GM19455 (cell line): ENCODE data around the gene PCDHAC2.

Experiments
- ATAC-seq: cut with Tn5 transposase; IDR thresholded peaks from one replicate; pipeline ENCODE4 v1.9.1; 2021; ENCODE audit not compliant: unreplicated experiment

Gene PCDHAC2

GRCh38 chr5:140966293-140967225, at the start of gene PCDHAC2:
TSS of gene PCDHAC2 (plus strand) at chr5:140966476. CDS start at chr5:140966767, 291 bp downstream.
- no peak for ATAC-seq

GRCh38 chr5:140923601-140924000, 42.7 kb upstream of the PCDHAC2 start:
- no peak for ATAC-seq

DNA sequence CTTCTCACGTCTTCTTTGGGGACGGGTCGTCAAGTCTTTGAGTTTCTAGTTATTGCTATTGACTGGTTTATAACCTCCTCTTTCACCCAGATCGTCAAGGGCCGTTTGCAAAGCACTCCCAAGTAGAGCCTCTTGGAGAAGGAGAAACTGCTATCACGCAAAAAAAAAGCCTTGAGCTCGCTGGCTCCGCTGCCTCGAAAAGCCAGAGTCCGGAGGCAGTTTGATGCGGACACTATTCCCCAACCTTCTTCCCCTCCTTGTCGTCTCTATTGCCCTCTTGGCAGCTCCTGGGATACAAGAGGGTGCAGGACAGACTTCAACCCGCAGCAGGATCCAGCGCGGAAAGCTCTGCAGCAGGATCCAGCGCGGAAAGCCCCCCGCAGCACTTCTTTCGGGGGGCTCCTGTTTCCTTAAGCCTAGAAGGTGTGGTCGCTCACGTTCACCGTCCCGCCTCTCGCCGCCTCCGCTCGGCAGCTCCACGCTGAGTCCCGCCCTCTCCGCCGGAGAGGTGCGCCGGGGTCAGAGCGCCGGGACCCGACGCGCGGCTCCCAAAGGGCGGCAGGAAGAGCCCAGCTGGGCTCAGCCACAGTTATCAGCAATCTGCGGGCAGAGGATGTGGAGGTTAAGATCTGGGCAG, 40.4 kb upstream of the PCDHAC2 start, which contains the start of gene PCDHAC1:
PCDHAC1 (plus strand) TSS at position 494 of the 637 bp plus-strand sequence. CDS start 594 bp downstream, outside the sequence.
- no peak for ATAC-seq

DNA sequence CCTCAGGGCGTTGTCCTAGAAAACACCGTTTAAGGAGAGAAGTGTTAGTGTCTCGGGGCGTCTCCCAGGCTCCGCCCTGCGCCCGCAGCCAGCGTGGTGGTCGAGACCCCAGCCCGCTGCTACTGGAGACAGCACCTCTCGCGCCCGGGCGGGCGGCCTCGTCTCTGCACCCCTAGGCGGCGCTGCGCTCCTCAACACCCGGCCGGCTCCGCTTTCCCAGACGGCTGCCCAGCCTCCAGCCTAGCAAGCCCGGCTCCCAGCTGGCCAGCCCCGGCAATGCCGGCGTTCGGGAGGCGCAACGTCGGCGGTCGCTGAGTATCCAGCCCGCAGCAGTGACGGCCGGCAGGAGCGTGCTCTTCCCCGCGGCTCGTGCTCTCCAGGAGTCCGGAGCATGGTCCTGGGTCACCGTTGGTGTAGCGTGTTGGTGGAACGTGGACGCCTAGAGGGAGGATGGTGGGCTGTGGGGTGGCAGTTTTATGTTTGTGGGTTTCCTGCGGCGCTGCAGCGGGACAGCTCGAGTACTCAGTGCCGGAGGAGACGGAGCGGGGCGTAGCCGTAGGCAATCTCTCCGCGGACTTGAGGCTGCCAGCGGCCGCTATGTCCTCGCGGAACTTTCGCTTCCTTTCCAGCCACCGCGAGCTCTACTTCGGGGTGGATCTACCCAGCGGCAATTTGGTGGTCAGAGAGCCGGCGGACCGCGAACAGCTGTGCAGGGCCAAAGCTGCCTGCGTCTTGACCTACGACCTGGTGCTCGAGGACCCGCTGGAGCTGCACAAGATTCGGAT, 39.6 kb upstream of the PCDHAC2 start:
- ATAC-seq, result no peak

GRCh38 chr5:140927228-140927573, 39.1 kb upstream of the PCDHAC2 start:
- ATAC-seq, result no peak

DNA sequence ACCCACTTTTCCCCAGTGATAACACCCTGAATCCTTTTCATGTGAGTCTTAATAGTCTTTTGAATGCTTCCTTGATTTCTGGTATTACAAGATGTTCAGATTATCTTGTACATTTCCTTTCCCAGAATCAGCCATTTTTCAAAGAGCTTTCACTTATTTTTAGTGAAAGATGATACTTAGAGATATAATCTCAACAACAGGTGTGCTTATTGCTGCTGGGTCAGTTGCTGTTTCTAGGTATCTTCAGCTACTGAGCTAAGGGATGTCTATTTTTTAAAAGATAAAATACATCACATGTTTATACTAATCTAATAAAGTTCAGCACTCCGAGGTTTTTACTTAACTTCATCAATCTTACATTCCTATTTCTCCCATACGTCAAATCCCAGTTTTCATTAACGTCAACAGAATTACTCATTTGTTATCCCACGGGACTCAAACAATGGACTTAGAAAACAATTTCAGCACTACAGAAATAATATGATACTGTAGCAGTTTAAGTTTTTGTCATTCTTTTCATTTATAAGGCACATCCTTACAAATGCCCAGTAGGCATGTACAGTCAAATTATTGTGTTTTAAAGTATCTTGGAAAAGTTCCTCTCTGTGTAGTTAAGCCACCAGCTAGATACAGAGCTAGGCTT, 31.2 kb upstream of the PCDHAC2 start:
- ATAC-seq, result no peak

GRCh38 chr5:140946578-140946977, 19.7 kb upstream of the PCDHAC2 start:
- no peak for ATAC-seq

DNA sequence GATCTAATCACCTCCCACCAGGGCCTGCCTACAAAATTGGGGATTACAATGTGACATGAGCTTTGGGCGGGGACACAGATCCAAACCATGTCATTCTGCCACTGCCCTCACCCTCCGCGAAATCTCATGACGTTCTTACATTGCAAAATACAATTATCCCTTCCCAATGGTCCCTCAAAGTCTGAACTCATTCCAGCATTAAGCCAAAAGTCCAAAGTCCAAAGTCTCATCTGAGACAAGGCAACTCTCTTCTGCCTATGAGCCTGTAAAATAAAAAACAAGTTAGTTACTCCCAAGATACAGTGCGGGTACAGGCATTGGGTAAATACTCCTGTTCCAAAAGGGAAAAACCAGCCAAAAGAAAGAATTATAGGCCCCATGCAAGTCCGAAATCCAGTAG, 14.6 kb upstream of the PCDHAC2 start:
- no peak for ATAC-seq

- no peak for ATAC-seq
Observed at GRCh38 chr5:140953234-140953633, 13.0 kb upstream of the PCDHAC2 start.

- no peak for ATAC-seq
Observed at GRCh38 chr5:140962190-140962589, 4.1 kb upstream of the PCDHAC2 start.

DNA sequence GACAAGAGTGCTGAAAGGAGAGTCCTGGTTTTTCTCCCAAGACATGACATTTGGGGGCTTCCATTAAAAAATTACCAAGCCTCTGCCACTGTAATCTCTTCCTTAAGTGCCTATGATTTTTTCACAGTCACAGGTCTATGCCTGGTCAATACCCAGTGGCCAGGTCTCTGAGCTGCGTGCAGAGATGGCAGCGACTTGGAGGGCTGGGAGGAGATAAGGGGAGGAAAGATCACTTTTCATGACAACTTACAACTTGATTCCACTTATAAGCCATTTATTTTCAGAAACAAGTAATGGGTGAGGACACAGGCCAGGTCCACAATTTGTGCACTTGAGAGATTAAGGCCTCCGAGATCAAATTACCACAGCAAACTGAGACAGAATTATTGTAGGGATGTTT, 1.9 kb upstream of the PCDHAC2 start:
- no peak for ATAC-seq

DNA sequence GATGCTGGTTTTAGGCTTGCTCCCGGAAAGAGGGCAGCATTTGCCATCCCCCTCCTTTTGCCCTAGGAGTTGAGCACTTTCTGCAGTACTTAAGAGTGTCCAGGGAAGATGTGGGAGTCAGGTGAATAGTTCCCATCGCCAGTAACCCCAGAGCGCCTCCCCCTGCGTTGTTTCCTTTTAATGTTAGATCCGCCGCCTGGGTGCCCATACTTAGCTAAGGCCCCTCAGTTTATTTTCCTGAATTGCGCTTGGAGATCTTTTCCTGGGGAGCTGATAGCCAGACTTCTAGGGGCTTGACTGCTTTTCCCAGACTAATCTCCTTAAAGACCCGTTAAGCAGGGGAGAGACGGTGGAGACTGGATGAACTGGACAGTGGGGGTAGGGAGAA, 377 bp upstream of the PCDHAC2 start:
- ATAC-seq, result no peak

- ATAC-seq, result no peak
Observed at GRCh38 chr5:140967226-140967893, 1.1 kb downstream of the PCDHAC2 start.

GRCh38 chr5:140969880-140970279, 3.6 kb downstream of the PCDHAC2 start:
- no peak for ATAC-seq

DNA sequence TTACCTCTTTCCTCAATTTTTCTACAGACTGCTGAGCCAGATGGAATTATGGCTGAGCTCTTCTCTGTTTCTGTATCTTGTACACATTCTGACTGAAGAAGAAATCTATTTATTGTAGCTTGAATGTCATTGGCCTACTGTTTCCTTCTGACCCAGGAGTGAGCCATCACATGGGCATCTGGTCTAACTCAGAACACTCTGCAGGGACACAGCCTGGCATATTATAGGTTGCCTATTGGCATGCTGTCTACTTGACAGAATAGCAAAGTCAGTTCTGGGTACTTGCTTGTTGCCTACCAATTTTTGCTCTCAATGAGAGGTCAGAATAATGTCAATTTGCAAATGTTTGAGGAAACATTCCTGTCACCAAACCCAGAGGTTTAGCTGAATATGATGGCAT, 7.3 kb downstream of the PCDHAC2 start:
- ATAC-seq, result no peak

DNA sequence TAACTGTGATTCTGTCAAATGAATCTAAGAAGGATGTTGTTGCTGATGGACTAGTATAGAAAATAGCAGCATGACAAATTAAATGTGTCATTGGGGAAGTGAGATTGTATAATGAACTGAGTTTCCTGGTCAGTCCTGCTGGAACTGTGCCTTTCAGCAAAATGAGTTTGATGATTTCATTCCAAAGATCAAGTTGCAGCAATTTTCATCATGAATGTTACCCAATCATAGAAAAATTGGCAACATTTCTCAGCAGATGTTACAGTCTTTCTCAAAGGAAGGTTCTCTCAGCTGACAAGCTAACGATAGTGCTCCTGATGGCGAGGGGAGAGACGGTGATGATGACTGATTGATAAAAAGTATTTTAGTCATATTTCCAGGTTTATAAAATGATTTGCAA, 10.7 kb downstream of the PCDHAC2 start:
- ATAC-seq, result no peak

GRCh38 chr5:140978260-140978659, 12.0 kb downstream of the PCDHAC2 start:
- no peak for ATAC-seq

GRCh38 chr5:140978983-140979382, 12.7 kb downstream of the PCDHAC2 start:
- no peak for ATAC-seq

GRCh38 chr5:140982083-140982716, 15.9 kb downstream of the PCDHAC2 start:
- no peak for ATAC-seq

- no peak for ATAC-seq
Observed at GRCh38 chr5:140986117-140986521, 19.8 kb downstream of the PCDHAC2 start.
